Astrocyte (in vitro differentiated cells and primary cell): Measurements from ENCODE around the gene ST3GAL6. TPM values are rescaled to one million over a fixed set of nuclear protein-coding genes. Genes with fewer than 3 reads are reported as not detected.

ENCODE experiments used
- DNase-seq: peaks from one replicate; pipeline ENCODE4 v3.0.0-alpha.2; 2010; ENCODE audit warnings: low read depth
- FAIRE-seq: peaks from 2 replicates; lab custom pipeline; 2011; peaks lifted over from hg19 to GRCh38; lab: Jason Lieb, UNC
- H2AFZ ChIP-seq: 2 replicates; pipeline ENCODE4 v1.6.0; 2012; ENCODE audit warnings: low read depth, low read length, inconsistent platforms
- H3K27ac ChIP-seq: 2 replicates; pipeline ENCODE4 v1.5.1; 2011; ENCODE audit warnings: low read depth, low read length, inconsistent platforms
- H3K27me3 ChIP-seq: 2 replicates; pipeline ENCODE4 v1.6.0; 2011; ENCODE audit warnings: low read length, inconsistent platforms; ENCODE audit not compliant: insufficient read depth
- H3K36me3 ChIP-seq: 2 replicates; pipeline ENCODE4 v1.5.1; 2011; ENCODE audit warnings: low read length, inconsistent platforms; ENCODE audit not compliant: insufficient read depth
- H3K4me1 ChIP-seq: 2 replicates; pipeline ENCODE4 v1.5.1; 2011; ENCODE audit warnings: low read length, inconsistent platforms; ENCODE audit not compliant: insufficient read depth
- H3K4me2 ChIP-seq: 2 replicates; pipeline ENCODE4 v1.6.0; 2012; ENCODE audit warnings: low read length, inconsistent platforms
- H3K4me3 ChIP-seq: 2 replicates; pipeline ENCODE4 v1.5.1; 2011; ENCODE audit warnings: low read depth, mild to moderate bottlenecking, low read length, inconsistent platforms; ENCODE audit not compliant: insufficient read depth
- H3K79me2 ChIP-seq: 2 replicates; pipeline ENCODE4 v1.6.0; 2012; ENCODE audit warnings: mild to moderate bottlenecking, low read length, inconsistent platforms; ENCODE audit not compliant: insufficient read depth
- H3K9ac ChIP-seq: 2 replicates; pipeline ENCODE4 v1.6.0; 2012; ENCODE audit warnings: mild to moderate bottlenecking, low read length, inconsistent platforms
- H3K9me3 ChIP-seq: 2 replicates; pipeline ENCODE4 v1.5.1; 2012; ENCODE audit warnings: low read depth, mild to moderate bottlenecking, low read length, inconsistent platforms; ENCODE audit not compliant: insufficient read depth
- H4K20me1 ChIP-seq: 2 replicates; pipeline ENCODE4 v1.6.0; 2012; ENCODE audit warnings: low read length, inconsistent platforms; ENCODE audit not compliant: insufficient read depth
- H3K27ac Mint-ChIP-seq: one replicate; pipeline ENCODE4 v1.8.0; 2021; ENCODE audit warnings: mild to moderate bottlenecking, mixed read lengths; ENCODE audit not compliant: unreplicated experiment
- H3K27me3 Mint-ChIP-seq: one replicate; pipeline ENCODE4 v1.8.0; 2021; ENCODE audit warnings: low read depth, mixed read lengths; ENCODE audit not compliant: unreplicated experiment
- H3K36me3 Mint-ChIP-seq: one replicate; pipeline ENCODE4 v1.8.0; 2021; ENCODE audit warnings: low read depth, mixed read lengths; ENCODE audit not compliant: unreplicated experiment
- H3K4me1 Mint-ChIP-seq: one replicate; pipeline ENCODE4 v1.8.0; 2021; ENCODE audit warnings: low read depth, mixed read lengths; ENCODE audit not compliant: unreplicated experiment
- H3K4me3 Mint-ChIP-seq: one replicate; pipeline ENCODE4 v1.8.0; 2021; ENCODE audit warnings: mild to moderate bottlenecking, moderate library complexity, mixed read lengths; ENCODE audit not compliant: unreplicated experiment
- H3K9me3 Mint-ChIP-seq: one replicate; pipeline ENCODE4 v1.8.0; 2021; ENCODE audit warnings: mild to moderate bottlenecking, mixed read lengths; ENCODE audit not compliant: unreplicated experiment
- EZH2 ChIP-seq: IDR thresholded peaks from 2 replicates; pipeline ENCODE4 v1.6.1; 2012; ENCODE audit warnings: mild to moderate bottlenecking, low read length, inconsistent platforms; ENCODE audit not compliant: insufficient read depth
- total RNA-seq: library from RNA; stranded (reverse); gene quantifications from 2 replicates; pipeline ENCODE4 v1.2.1, GENCODE V29; 2021
- TF ChIP-seq, protein P1 (sequence below): IDR thresholded peaks from 2 replicates; pipeline ENCODE4 v1.5.1; 2011; ENCODE audit warnings: low read depth, mild to moderate bottlenecking, inconsistent platforms, low read length, moderate library complexity; ENCODE audit not compliant: insufficient read depth

Gene ST3GAL6
- total RNA-seq, 1 donor from 2014 or later, result 4.8 TPM

GRCh38 chr3:98787181-98787580 is 24.0 kb downstream of the ST3GAL6 start:
- FAIRE-seq, result no peak

DNA sequence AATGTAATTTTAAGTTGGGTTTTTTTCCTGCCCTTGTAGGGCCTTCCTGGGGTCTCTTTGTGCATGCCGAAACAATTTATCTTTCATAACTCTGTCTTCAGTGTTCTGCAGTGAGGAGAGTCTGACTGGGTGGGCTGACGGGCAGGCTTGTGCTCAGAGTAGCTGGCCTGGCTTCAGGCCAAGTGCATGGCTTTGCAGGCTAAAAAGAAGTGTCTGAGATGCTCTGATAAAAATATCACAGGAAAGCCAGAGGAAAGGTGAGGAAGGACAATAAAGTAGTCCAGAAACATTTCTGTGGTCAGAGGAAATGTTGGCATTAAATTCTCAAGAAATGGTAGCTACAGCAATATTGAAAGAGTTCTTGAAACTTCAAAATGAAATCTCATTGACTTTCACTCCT is 25.5 kb downstream of the ST3GAL6 start:
- H3K27me3 ChIP-seq, result no peaks in the 10 kb centered on the region
- H3K36me3 ChIP-seq, result no peaks in the 10 kb centered on the region
- H4K20me1 ChIP-seq, result peaks cover 13% of the 10 kb centered on the region
- H3K4me3 Mint-ChIP-seq, result no peak overlapping the region
- TF ChIP-seq, protein P1, sequence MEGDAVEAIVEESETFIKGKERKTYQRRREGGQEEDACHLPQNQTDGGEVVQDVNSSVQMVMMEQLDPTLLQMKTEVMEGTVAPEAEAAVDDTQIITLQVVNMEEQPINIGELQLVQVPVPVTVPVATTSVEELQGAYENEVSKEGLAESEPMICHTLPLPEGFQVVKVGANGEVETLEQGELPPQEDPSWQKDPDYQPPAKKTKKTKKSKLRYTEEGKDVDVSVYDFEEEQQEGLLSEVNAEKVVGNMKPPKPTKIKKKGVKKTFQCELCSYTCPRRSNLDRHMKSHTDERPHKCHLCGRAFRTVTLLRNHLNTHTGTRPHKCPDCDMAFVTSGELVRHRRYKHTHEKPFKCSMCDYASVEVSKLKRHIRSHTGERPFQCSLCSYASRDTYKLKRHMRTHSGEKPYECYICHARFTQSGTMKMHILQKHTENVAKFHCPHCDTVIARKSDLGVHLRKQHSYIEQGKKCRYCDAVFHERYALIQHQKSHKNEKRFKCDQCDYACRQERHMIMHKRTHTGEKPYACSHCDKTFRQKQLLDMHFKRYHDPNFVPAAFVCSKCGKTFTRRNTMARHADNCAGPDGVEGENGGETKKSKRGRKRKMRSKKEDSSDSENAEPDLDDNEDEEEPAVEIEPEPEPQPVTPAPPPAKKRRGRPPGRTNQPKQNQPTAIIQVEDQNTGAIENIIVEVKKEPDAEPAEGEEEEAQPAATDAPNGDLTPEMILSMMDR, result no peak
- TF ChIP-seq EZH2, result no peak
- no peaks in the 10 kb centered on the region for H3K9me3 Mint-ChIP-seq
- H3K4me1 ChIP-seq, result peaks cover 39% of the 10 kb centered on the region
- H3K4me1 Mint-ChIP-seq, result peaks cover 41% of the 10 kb centered on the region
- H3K27me3 Mint-ChIP-seq, result no peaks in the 10 kb centered on the region
- no peak overlapping the region for H3K27ac Mint-ChIP-seq
- no peak overlapping the region for H2AFZ ChIP-seq
- FAIRE-seq, result no peak
- H3K27ac ChIP-seq, result no peak overlapping the region
- no peaks in the 10 kb centered on the region for H3K9me3 ChIP-seq
- no peak overlapping the region for H3K4me3 ChIP-seq
- no peak for DNase-seq
- peaks cover 2% of the 10 kb centered on the region for H3K36me3 Mint-ChIP-seq
- no peak overlapping the region for H3K9ac ChIP-seq
- H3K79me2 ChIP-seq, result no peaks in the 10 kb centered on the region
- no peak overlapping the region for H3K4me2 ChIP-seq

More at GRCh38 chr3:98787181-98787580, 24.0 kb downstream of the ST3GAL6 start:
- TF ChIP-seq EZH2, result no peak
- TF ChIP-seq, protein P1, result no peak
- Mint-ChIP-seq H3K4me1 (peaks cover 46% of the 10 kb centered on the region), H3K4me3 (no peak overlapping the region), H3K9me3 (no peaks in the 10 kb centered on the region), H3K27ac (no peak overlapping the region), H3K36me3 (peaks cover 2% of the 10 kb centered on the region), H3K27me3 (no peaks in the 10 kb centered on the region)
- no peaks in the 10 kb centered on the region for H3K79me2 ChIP-seq
- no peaks in the 10 kb centered on the region for H3K27me3 ChIP-seq
- H3K36me3 ChIP-seq, result no peaks in the 10 kb centered on the region
- peaks cover 7% of the 10 kb centered on the region for H4K20me1 ChIP-seq
- H3K9ac ChIP-seq, result no peak overlapping the region
- H2AFZ ChIP-seq, result no peak overlapping the region
- peaks cover 52% of the 10 kb centered on the region for H3K4me1 ChIP-seq
- no peak overlapping the region for H3K4me2 ChIP-seq
- H3K27ac ChIP-seq, result no peak overlapping the region
- no peak for DNase-seq
- H3K4me3 ChIP-seq, result no peak overlapping the region
- no peaks in the 10 kb centered on the region for H3K9me3 ChIP-seq
